ENCODE measurements around the gene TIGD3. TPM values are rescaled to one million over a fixed set of nuclear protein-coding genes. Genes with fewer than 3 reads are reported as not detected.
A peak's percentile ranks its signal among the peaks of the same experiment; 100 is the strongest.

Gene TIGD3
- total RNA-seq, 1 donor from 2014 or later: 0.10 TPM

GRCh38 chr11:65353376-65353775, 1.2 kb upstream of the TIGD3 start:
- Mint-ChIP-seq H3K27ac (ENCODE audit: unreplicated experiment) (peak overlapping the region; percentile 87), H3K4me3 (ENCODE audit: unreplicated experiment) (peak overlapping the region; percentile 75)

DNA sequence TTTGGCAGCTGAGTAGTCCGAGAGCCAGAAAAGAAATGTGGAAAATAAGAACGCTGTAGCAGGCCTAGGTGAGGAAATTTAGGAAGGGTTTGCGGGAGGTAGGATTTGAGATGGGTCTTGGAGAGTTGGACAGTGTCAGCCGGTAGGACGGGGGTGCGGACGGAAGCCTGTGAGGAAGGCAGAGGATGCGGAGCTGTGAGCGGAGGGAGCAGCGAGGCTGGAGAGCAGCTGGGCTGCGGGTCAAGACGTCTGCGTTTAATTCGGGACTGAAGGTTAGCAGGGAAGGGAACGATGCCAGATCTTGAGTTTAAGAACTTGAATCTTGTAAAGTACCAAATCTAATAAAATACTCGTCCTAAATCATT, 669 bp upstream of the TIGD3 start:
- Mint-ChIP-seq H3K9me3 (ENCODE audit: low read depth) (no peaks in the 10 kb centered on the region), H3K4me1 (ENCODE audit: low read depth) (peaks cover 17% of the 10 kb centered on the region), H3K4me3 (ENCODE audit: unreplicated experiment) (peak overlapping the region; percentile 75), H3K36me3 (ENCODE audit: low read depth) (peaks cover 10% of the 10 kb centered on the region), H3K27me3 (ENCODE audit: low read depth) (no peaks in the 10 kb centered on the region), H3K27ac (ENCODE audit: unreplicated experiment) (peak overlapping the region; percentile 87)
- TF ChIP-seq, protein P1, sequence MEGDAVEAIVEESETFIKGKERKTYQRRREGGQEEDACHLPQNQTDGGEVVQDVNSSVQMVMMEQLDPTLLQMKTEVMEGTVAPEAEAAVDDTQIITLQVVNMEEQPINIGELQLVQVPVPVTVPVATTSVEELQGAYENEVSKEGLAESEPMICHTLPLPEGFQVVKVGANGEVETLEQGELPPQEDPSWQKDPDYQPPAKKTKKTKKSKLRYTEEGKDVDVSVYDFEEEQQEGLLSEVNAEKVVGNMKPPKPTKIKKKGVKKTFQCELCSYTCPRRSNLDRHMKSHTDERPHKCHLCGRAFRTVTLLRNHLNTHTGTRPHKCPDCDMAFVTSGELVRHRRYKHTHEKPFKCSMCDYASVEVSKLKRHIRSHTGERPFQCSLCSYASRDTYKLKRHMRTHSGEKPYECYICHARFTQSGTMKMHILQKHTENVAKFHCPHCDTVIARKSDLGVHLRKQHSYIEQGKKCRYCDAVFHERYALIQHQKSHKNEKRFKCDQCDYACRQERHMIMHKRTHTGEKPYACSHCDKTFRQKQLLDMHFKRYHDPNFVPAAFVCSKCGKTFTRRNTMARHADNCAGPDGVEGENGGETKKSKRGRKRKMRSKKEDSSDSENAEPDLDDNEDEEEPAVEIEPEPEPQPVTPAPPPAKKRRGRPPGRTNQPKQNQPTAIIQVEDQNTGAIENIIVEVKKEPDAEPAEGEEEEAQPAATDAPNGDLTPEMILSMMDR (IDR thresholded peaks at IDR 0.05): no peak
- DNase-seq (ENCODE audit: low spot score): no peak

More at GRCh38 chr11:65353376-65353775, 1.2 kb upstream of the TIGD3 start:
- TF ChIP-seq, protein P1 (IDR thresholded peaks at IDR 0.05): no peak
- Mint-ChIP-seq H3K27me3 (ENCODE audit: low read depth) (no peaks in the 10 kb centered on the region), H3K4me1 (ENCODE audit: low read depth) (peaks cover 17% of the 10 kb centered on the region), H3K9me3 (ENCODE audit: low read depth) (no peaks in the 10 kb centered on the region), H3K36me3 (ENCODE audit: low read depth) (peaks cover 14% of the 10 kb centered on the region)
- DNase-seq (ENCODE audit: low spot score): no peak

- H3K9me3 Mint-ChIP-seq (ENCODE audit: low read depth): no peaks in the 10 kb centered on the region
- no peak for DNase-seq (ENCODE audit: low spot score)
- peaks cover 17% of the 10 kb centered on the region for H3K4me1 Mint-ChIP-seq (ENCODE audit: low read depth)
- TF ChIP-seq, protein P1 (IDR thresholded peaks at IDR 0.05): no peak
- peaks cover 6% of the 10 kb centered on the region for H3K36me3 Mint-ChIP-seq (ENCODE audit: low read depth)
- H3K4me3 Mint-ChIP-seq (ENCODE audit: unreplicated experiment): peak overlapping the region; percentile 67
- no peak overlapping the region for H3K27ac Mint-ChIP-seq (ENCODE audit: unreplicated experiment)
- no peaks in the 10 kb centered on the region for H3K27me3 Mint-ChIP-seq (ENCODE audit: low read depth)
These were observed 643 bp downstream of the TIGD3 start for GRCh38 chr11:65355013-65355775.

DNA sequence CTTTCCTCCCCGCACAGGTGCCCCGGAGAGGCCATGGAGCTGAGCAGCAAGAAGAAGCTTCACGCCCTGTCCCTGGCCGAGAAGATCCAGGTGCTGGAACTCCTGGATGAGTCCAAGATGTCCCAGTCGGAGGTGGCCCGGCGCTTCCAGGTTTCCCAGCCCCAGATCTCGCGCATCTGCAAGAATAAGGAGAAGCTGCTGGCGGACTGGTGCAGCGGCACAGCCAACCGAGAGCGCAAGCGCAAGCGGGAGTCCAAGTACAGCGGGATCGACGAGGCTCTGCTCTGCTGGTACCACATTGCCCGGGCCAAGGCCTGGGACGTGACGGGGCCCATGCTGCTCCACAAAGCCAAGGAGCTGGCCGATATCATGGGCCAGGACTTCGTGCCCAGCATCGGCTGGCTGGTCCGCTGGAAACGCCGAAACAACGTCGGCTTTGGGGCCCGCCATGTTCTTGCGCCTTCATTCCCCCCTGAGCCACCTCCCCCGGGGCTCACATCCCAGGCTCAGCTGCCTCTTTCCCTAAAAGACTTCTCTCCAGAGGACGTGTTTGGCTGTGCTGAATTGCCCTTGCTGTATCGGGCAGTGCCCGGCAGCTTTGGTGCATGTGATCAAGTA, 1.3 kb downstream of the TIGD3 start:
- Mint-ChIP-seq H3K4me3 (ENCODE audit: unreplicated experiment) (peak overlapping the region; percentile 67), H3K36me3 (ENCODE audit: low read depth) (peaks cover 6% of the 10 kb centered on the region), H3K9me3 (ENCODE audit: low read depth) (no peaks in the 10 kb centered on the region), H3K27ac (ENCODE audit: unreplicated experiment) (no peak overlapping the region), H3K4me1 (ENCODE audit: low read depth) (peaks cover 17% of the 10 kb centered on the region), H3K27me3 (ENCODE audit: low read depth) (no peaks in the 10 kb centered on the region)
- TF ChIP-seq, protein P1 (IDR thresholded peaks at IDR 0.05): no peak
- DNase-seq (ENCODE audit: low spot score): peak; percentile 91

GRCh38 chr11:65356394-65356972, 1.9 kb downstream of the TIGD3 start:
- Mint-ChIP-seq H3K4me1 (ENCODE audit: low read depth) (peaks cover 17% of the 10 kb centered on the region), H3K9me3 (ENCODE audit: low read depth) (no peaks in the 10 kb centered on the region), H3K27me3 (ENCODE audit: low read depth) (no peaks in the 10 kb centered on the region), H3K4me3 (ENCODE audit: unreplicated experiment) (peak overlapping the region; percentile 36), H3K27ac (ENCODE audit: unreplicated experiment) (no peak overlapping the region), H3K36me3 (ENCODE audit: low read depth) (peaks cover 6% of the 10 kb centered on the region)
- peak; percentile 88 for DNase-seq (ENCODE audit: low spot score)
- TF ChIP-seq, protein P1 (IDR thresholded peaks at IDR 0.05): no peak

Data from chondrocyte (in vitro differentiated cells).